SHP77 treated with DMSO at 0.1 percent for 48 hours (cell line): ENCODE data around the gene CBX3.
"Not testable (repeated sequence)": the region's sequence is repeated elsewhere in the genome, so short reads cannot be mapped to it uniquely, and the experiment has no call there.

Experiments
- DNase-seq: peaks from one replicate; lab custom pipeline; 2025; lab: John Stamatoyannopoulos, UW

CBX3 gene

GRCh38 chr7:26170663-26171062 lies 30.9 kb upstream of the CBX3 start:
- no peak for DNase-seq

- DNase-seq, result no peak
These were observed 29.9 kb upstream of the CBX3 start for GRCh38 chr7:26171601-26172000.

- DNase-seq, result no peak
These were observed 29.5 kb upstream of the CBX3 start for GRCh38 chr7:26172048-26172447.

- not testable (repeated sequence) for DNase-seq
These were observed 25.6 kb upstream of the CBX3 start for GRCh38 chr7:26175903-26176302.

GRCh38 chr7:26176696-26177095 lies 24.8 kb upstream of the CBX3 start:
- not testable (repeated sequence) for DNase-seq

GRCh38 chr7:26177269-26177668 lies 24.3 kb upstream of the CBX3 start:
- not testable (repeated sequence) for DNase-seq

- no peak for DNase-seq
These were observed 23.1 kb upstream of the CBX3 start for GRCh38 chr7:26178272-26178960.

GRCh38 chr7:26179422-26179821 lies 22.1 kb upstream of the CBX3 start:
- DNase-seq, result no peak

GRCh38 chr7:26179826-26180497 lies 21.6 kb upstream of the CBX3 start:
- no peak for DNase-seq

- DNase-seq, result no peak
These were observed 20.8 kb upstream of the CBX3 start for GRCh38 chr7:26180792-26181198.

- no peak for DNase-seq
These were observed 19.9 kb upstream of the CBX3 start for GRCh38 chr7:26181474-26182227.

- no peak for DNase-seq
These were observed 19.3 kb upstream of the CBX3 start for GRCh38 chr7:26182283-26182682.

GRCh38 chr7:26182706-26183105 lies 18.8 kb upstream of the CBX3 start:
- no peak for DNase-seq

- no peak for DNase-seq
These were observed 17.8 kb upstream of the CBX3 start for GRCh38 chr7:26183545-26184280.

GRCh38 chr7:26184281-26185101 lies 17.1 kb upstream of the CBX3 start:
- DNase-seq, result not testable (repeated sequence)

GRCh38 chr7:26185131-26185843 lies 16.3 kb upstream of the CBX3 start:
- DNase-seq, result no peak

GRCh38 chr7:26185844-26186180 lies 15.7 kb upstream of the CBX3 start:
- DNase-seq, result no peak

- no peak for DNase-seq
These were observed 14.9 kb upstream of the CBX3 start for GRCh38 chr7:26186364-26187311.

GRCh38 chr7:26187380-26188205 lies 14.0 kb upstream of the CBX3 start:
- no peak for DNase-seq
